Mammary epithelial cell (primary cell): ENCODE data around the gene SLFN12L.

Experiments
- CTCF ChIP-seq, 2 donors: IDR thresholded peaks in 1 of 2; conservative IDR thresholded peaks in 1 of 2; 2 replicates each; pipeline ENCODE4 v1.5.1; 2011 to 2012; ENCODE audit warnings: inconsistent platforms in 2 of 2, low read length in 2 of 2, mild to moderate bottlenecking in 2 of 2, control low read depth in 1 of 2, low read depth in 1 of 2; ENCODE audit not compliant: insufficient read depth in 1 of 2; ENCODE audit errors: extremely low read depth in 1 of 2
- EZH2 ChIP-seq: IDR thresholded peaks from 2 replicates; pipeline ENCODE4 v1.6.1; 2012; ENCODE audit warnings: low read length, inconsistent platforms, borderline replicate concordance

- TF ChIP-seq CTCF (conservative IDR thresholded peaks at IDR 0.05 in 1 of 2, IDR thresholded peaks at IDR 0.05 in 1 of 2; ENCODE audit: extremely low read depth in 1 of 2, insufficient read depth in 1 of 2, low read depth in 1 of 2, low read length in 2 of 2) (no peak), EZH2 (no peak)
These were observed 90.0 kb downstream of the SLFN12L start for GRCh38 chr17:35447499-35447898.
